ENCODE data around the gene ANO9. TPM values are rescaled to one million over a fixed set of nuclear protein-coding genes. Genes with fewer than 3 reads are reported as not detected.

The ANO9 gene
- total RNA-seq, 4 donors from 2014 or later, result 0.79 to 3.6 (median 3.1) TPM

- TF ChIP-seq CTCF (IDR thresholded peaks at IDR 0.05), result no peak
- no peak for ATAC-seq (ENCODE audit: low FRiP score)
- no peak for DNase-seq (ENCODE audit: low spot score)
These were observed 32.0 kb downstream of the ANO9 start for GRCh38 chr11:409600-410483.

GRCh38 chr11:409008-409599 is 32.7 kb downstream of the ANO9 start:
- DNase-seq (ENCODE audit: low spot score) (no peak), ATAC-seq (ENCODE audit: low FRiP score) (no peak)
- no peak for TF ChIP-seq CTCF (IDR thresholded peaks at IDR 0.05)

GRCh38 chr11:408154-409007 is 33.4 kb downstream of the ANO9 start:
- DNase-seq (ENCODE audit: low spot score) (no peak), ATAC-seq (ENCODE audit: low FRiP score) (no peak)
- TF ChIP-seq CTCF (IDR thresholded peaks at IDR 0.05), result no peak

GRCh38 chr11:407651-408123 is 34.1 kb downstream of the ANO9 start:
- ATAC-seq (ENCODE audit: low FRiP score) (peak; percentile 14), DNase-seq (ENCODE audit: low spot score) (no peak)
- no peak for TF ChIP-seq CTCF (IDR thresholded peaks at IDR 0.05)

- TF ChIP-seq CTCF (IDR thresholded peaks at IDR 0.05), result no peak
- peak; percentile 37 for ATAC-seq (ENCODE audit: low FRiP score)
- no peak for DNase-seq (ENCODE audit: low spot score)
These were observed 34.8 kb downstream of the ANO9 start for GRCh38 chr11:406796-407650.
